SK-N-SH (cell line): ENCODE data around the gene PDE8A. TPM values are rescaled to one million over a fixed set of nuclear protein-coding genes. Genes with fewer than 3 reads are reported as not detected.

ENCODE experiments used
- CTCF ChIA-PET: fragments of 300-600, 350-600 bp; formaldehyde crosslinking; extraction: SDS; loops from one replicate; lab custom pipeline; 2021; lab: Yijun Ruan, JAX
- POLR2A ChIA-PET: fragments of 350-600 bp; sonication (Branson Sonifier 250); formaldehyde crosslinking; extraction: SDS; loops from one replicate; lab custom pipeline; 2020; ENCODE audit warnings: antibody characterized with exemption, inconsistent platforms; lab: Yijun Ruan, JAX
- DNase-seq: peaks from one replicate; pipeline ENCODE4 v3.0.0; 2012
- H2AFZ ChIP-seq: fragments of 200-600 bp; sonication (generic); 2 replicates; pipeline ENCODE4 v1.8.1; 2016; ENCODE audit warnings: antibody characterized with exemption, mild to moderate bottlenecking, low read depth
- H3F3A ChIP-seq: fragments of 200-600 bp; sonication (generic); replicated peaks from 2 replicates; pipeline ENCODE3; 2016; ENCODE audit warnings: antibody characterized with exemption, mild to moderate bottlenecking; ENCODE audit not compliant: insufficient read depth
- H3K27ac ChIP-seq, 2 experiments: fragments of 200-500 bp in 1 of 2; fragments of 200-600 bp in 1 of 2; sonication (Bioruptor generic) in 1 of 2; sonication (generic), shearing (Covaris generic) in 1 of 2; 2 replicates each; pipeline versions ENCODE4 v1.5.1 to v1.6.1; 2014 to 2016; ENCODE audit warnings: low read depth in 2 of 2, inconsistent platforms in 1 of 2, low read length in 1 of 2, mild to moderate bottlenecking in 1 of 2, mixed read lengths in 1 of 2
- H3K27me3 ChIP-seq: fragments of 200-600 bp; sonication (generic), shearing (Covaris generic); 2 replicates; pipeline ENCODE4 v1.6.1; 2016; ENCODE audit warnings: mixed run types; ENCODE audit not compliant: insufficient read depth
- H3K36me3 ChIP-seq, 2 experiments: fragments of 200-500 bp in 1 of 2; fragments of 200-600 bp in 1 of 2; sonication (Bioruptor generic) in 1 of 2; sonication (generic) in 1 of 2; replicated peaks in 1 of 2; 2 replicates each; pipeline versions ENCODE3 to v1.5.1; 2014 to 2016; ENCODE audit warnings: low read length in 1 of 2, mild to moderate bottlenecking in 1 of 2; ENCODE audit not compliant: insufficient read depth in 2 of 2, control insufficient read depth in 1 of 2
- H3K4me1 ChIP-seq, 2 experiments: fragments of 200-500 bp in 1 of 2; fragments of 200-600 bp in 1 of 2; sonication (Bioruptor generic) in 1 of 2; sonication (generic), shearing (Covaris generic) in 1 of 2; 2 replicates each; pipeline versions ENCODE4 v1.5.1 to v1.6.1; 2014 to 2016; ENCODE audit warnings: low read depth in 1 of 2, low read length in 1 of 2, mixed run types in 1 of 2; ENCODE audit not compliant: insufficient read depth in 2 of 2, control insufficient read depth in 1 of 2
- H3K4me2 ChIP-seq: fragments of 200-600 bp; sonication (generic), shearing (Covaris generic); 2 replicates; pipeline ENCODE4 v1.6.1; 2017; ENCODE audit warnings: mixed run types
- H3K4me3 ChIP-seq, 2 experiments: fragments of 200-500 bp in 1 of 2; fragments of 200-600 bp in 1 of 2; sonication (Bioruptor generic) in 1 of 2; sonication (generic), shearing (Covaris generic) in 1 of 2; 2 replicates each; pipeline versions ENCODE4 v1.5.1 to v1.8.1; 2014 to 2016; ENCODE audit warnings: low read depth in 2 of 2, inconsistent platforms in 1 of 2, low read length in 1 of 2, mild to moderate bottlenecking in 1 of 2, mixed read lengths in 1 of 2, moderate library complexity in 1 of 2
- H3K79me2 ChIP-seq: fragments of 200-600 bp; sonication (generic); 2 replicates; pipeline ENCODE4 v1.8.1; 2017; ENCODE audit warnings: mild to moderate bottlenecking; ENCODE audit not compliant: insufficient read depth
- H3K9ac ChIP-seq: fragments of 200-600 bp; sonication (generic); 2 replicates; pipeline ENCODE4 v1.6.1; 2017; ENCODE audit warnings: mixed run types
- H3K9me2 ChIP-seq: fragments of 200-600 bp; sonication (generic); 2 replicates; pipeline ENCODE4 v1.6.1; 2017; ENCODE audit warnings: mixed run types
- H3K9me3 ChIP-seq: fragments of 200-600 bp; sonication (generic); 2 replicates; pipeline ENCODE4 v1.6.1; 2017; ENCODE audit warnings: mixed run types, mild to moderate bottlenecking, moderate library complexity
- H4K20me1 ChIP-seq: fragments of 200-600 bp; sonication (generic); 2 replicates; pipeline ENCODE4 v1.6.1; 2017; ENCODE audit warnings: mild to moderate bottlenecking, mixed run types; ENCODE audit not compliant: insufficient read depth
- EP300 ChIP-seq, 2 experiments: IDR thresholded peaks; 2 replicates each; pipeline versions ENCODE4 v1.4.0 to v1.6.1; 2012; ENCODE audit warnings: borderline replicate concordance in 1 of 2, low read depth in 1 of 2, low read length in 1 of 2
- FOXJ3 ChIP-seq: sonication (generic); formaldehyde crosslinking; IDR thresholded peaks from 2 replicates; pipeline ENCODE4 v1.5.1; 2020; ENCODE audit warnings: mild to moderate bottlenecking, missing genetic modification reagents
- IRF3 ChIP-seq: fragments of 150-350 bp; IDR thresholded peaks from 2 replicates; pipeline ENCODE4 v1.6.1; 2016; ENCODE audit warnings: mild to moderate bottlenecking, low read depth, low read length
- MEF2A ChIP-seq: IDR thresholded peaks from 2 replicates; pipeline ENCODE4 v1.4.0; 2012; ENCODE audit warnings: low read depth, borderline replicate concordance
- NFIC ChIP-seq: IDR thresholded peaks from 2 replicates; pipeline ENCODE4 v1.4.0; 2012; ENCODE audit warnings: borderline replicate concordance
- NRF1 ChIP-seq: IDR thresholded peaks from 2 replicates; pipeline ENCODE4 v1.6.1; 2012; ENCODE audit warnings: low read depth, mild to moderate bottlenecking, low read length
- PBX3 ChIP-seq: IDR thresholded peaks from 2 replicates; pipeline ENCODE4; 2012
- POLR2AphosphoS5 ChIP-seq: IDR thresholded peaks from 2 replicates; pipeline ENCODE4 v1.6.1; 2012; ENCODE audit warnings: low read depth, low read length
- RCOR1 ChIP-seq: fragments of 150-350 bp; IDR thresholded peaks from 2 replicates; pipeline ENCODE4 v1.6.1; 2017; ENCODE audit warnings: antibody characterized with exemption, low read length
- RFX5 ChIP-seq: IDR thresholded peaks from 2 replicates; pipeline ENCODE4 v1.6.1; 2012; ENCODE audit warnings: mild to moderate bottlenecking, improper control_type of control experiment, low read length
- RXRA ChIP-seq: IDR thresholded peaks from 2 replicates; pipeline ENCODE4 v1.4.0; 2012; ENCODE audit warnings: low read depth, mild to moderate bottlenecking, borderline replicate concordance
- ZBTB33 ChIP-seq: IDR thresholded peaks from 2 replicates; pipeline ENCODE4 v1.4.0; 2012; ENCODE audit warnings: low read depth, borderline replicate concordance
- WGBS: methylation state at CpG from one replicate; pipeline ENCODE4 v1.1.6; 2017; ENCODE audit warnings: low lambda C conversion rate; 5-methylcytosine and 5-hydroxymethylcytosine counted together
- polyA plus RNA-seq, 3 experiments: library from polyadenylated mRNA; depleted of rRNA; stranded (reverse); fragments of >200 nt; gene quantifications; 2 replicates each; pipeline ENCODE4 v1.2.3, GENCODE V29; 2012
- TF ChIP-seq, protein P1 (sequence below): fragments of 200-600 bp; sonication (generic); IDR thresholded peaks from 2 replicates; pipeline ENCODE4 v1.6.1; 2017; ENCODE audit warnings: antibody characterized with exemption, mild to moderate bottlenecking, moderate library complexity
- TF ChIP-seq, protein P2 (sequence below): IDR thresholded peaks from 2 replicates; pipeline ENCODE4 v1.4.0; 2012; ENCODE audit warnings: low read depth, borderline replicate concordance

PDE8A gene
- polyA plus RNA-seq, 1 of the 3 experiments (the other 2 are of a cell fraction), result 13.4 TPM

DNA sequence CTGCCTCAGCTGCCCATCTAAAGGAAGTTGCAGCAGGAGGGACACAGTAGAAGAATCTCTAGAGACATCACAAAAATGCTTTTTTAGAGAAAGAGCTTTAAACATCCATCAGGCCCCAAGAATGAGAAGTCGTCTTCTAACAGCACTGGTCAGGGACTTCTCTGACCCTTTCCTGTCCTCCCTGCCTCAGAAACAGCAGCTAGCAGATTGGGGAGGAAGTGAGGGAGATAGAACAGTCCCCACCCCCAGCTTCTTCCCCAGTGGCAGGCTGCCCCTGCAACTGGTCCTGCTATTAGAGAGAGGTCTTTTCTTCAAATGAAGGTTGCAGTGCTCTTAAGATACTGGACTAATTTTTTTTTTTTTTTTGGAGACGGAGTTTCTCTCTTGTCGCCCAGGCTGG, 55.1 kb downstream of the PDE8A start:
- no peak for DNase-seq
- Histone ChIP-seq H2AFZ (no peak overlapping the region), H3K9me2 (no peaks in the 10 kb centered on the region), H3K27me3 (no peaks in the 10 kb centered on the region), H3K36me3 (no peaks in the 10 kb centered on the region), H3K27ac (no peak overlapping the region), H3K9me3 (no peaks in the 10 kb centered on the region), H4K20me1 (peaks cover 4% of the 10 kb centered on the region; the same call in 1 of the 2 replicates), H3K4me2 (no peak overlapping the region), H3K4me1 (peaks cover 2 to 10% of the 10 kb centered on the region in 2 experiments; a peak in 2 of 4 replicates), H3F3A (no peaks in the 10 kb centered on the region), H3K79me2 (peaks cover 80% of the 10 kb centered on the region), H3K4me3 (no peak overlapping the region), H3K9ac (no peak overlapping the region)
- CTCF ChIA-PET, result interaction anchor here (0.9 kb wide), 1 partner anchor 11 kb away, joined by 3 read pairs; no protein-coding TSS in a partner anchor
- no peak for TF ChIP-seq FOXJ3 (CRISPR knock-in tag)
- TF ChIP-seq PBX3, result no peak
- TF ChIP-seq ZBTB33, result no peak
- TF ChIP-seq MEF2A, result no peak
- no peak for TF ChIP-seq NRF1
- TF ChIP-seq, protein P1, sequence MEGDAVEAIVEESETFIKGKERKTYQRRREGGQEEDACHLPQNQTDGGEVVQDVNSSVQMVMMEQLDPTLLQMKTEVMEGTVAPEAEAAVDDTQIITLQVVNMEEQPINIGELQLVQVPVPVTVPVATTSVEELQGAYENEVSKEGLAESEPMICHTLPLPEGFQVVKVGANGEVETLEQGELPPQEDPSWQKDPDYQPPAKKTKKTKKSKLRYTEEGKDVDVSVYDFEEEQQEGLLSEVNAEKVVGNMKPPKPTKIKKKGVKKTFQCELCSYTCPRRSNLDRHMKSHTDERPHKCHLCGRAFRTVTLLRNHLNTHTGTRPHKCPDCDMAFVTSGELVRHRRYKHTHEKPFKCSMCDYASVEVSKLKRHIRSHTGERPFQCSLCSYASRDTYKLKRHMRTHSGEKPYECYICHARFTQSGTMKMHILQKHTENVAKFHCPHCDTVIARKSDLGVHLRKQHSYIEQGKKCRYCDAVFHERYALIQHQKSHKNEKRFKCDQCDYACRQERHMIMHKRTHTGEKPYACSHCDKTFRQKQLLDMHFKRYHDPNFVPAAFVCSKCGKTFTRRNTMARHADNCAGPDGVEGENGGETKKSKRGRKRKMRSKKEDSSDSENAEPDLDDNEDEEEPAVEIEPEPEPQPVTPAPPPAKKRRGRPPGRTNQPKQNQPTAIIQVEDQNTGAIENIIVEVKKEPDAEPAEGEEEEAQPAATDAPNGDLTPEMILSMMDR, result no peak
- TF ChIP-seq, protein P2, sequence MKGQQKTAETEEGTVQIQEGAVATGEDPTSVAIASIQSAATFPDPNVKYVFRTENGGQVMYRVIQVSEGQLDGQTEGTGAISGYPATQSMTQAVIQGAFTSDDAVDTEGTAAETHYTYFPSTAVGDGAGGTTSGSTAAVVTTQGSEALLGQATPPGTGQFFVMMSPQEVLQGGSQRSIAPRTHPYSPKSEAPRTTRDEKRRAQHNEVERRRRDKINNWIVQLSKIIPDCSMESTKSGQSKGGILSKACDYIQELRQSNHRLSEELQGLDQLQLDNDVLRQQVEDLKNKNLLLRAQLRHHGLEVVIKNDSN, result no peak
- TF ChIP-seq POLR2AphosphoS5, result no peak
- no peak for TF ChIP-seq RCOR1
- TF ChIP-seq RFX5, result no peak
- POLR2A ChIA-PET, result no interaction called here
- WGBS, result 76% methylated on average over 3 of the region's 3 CpGs

DNA sequence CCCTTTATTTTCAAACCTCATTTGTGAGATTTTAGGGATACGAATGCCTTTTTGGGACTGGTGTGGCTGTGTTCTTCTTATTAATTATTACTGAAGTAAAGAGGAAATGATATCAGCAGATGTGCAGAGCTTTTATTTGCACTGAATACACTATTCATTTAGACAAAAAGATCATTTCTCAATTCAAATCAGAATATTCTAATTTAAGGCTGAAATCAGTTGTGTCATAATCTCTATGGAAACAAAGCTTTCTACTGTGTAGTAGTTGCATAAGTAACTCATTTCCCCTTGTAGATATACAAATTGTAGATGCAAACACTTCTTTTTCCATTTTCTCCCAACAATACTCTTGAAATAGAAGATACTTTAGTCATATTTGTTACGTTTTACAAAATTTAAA, 56.0 kb downstream of the PDE8A start:
- ChIA-PET CTCF (interaction anchor here (0.9 to 1.0 kb wide), 2 partner anchors 13 to 37 kb away, joined by 3 read pairs; no protein-coding TSS in a partner anchor), POLR2A (no interaction called here)
- Histone ChIP-seq H3K27me3 (no peaks in the 10 kb centered on the region), H3K9me3 (no peaks in the 10 kb centered on the region), H3K4me2 (no peak overlapping the region), H2AFZ (no peak overlapping the region), H4K20me1 (peaks cover 4% of the 10 kb centered on the region; the same call in 1 of the 2 replicates), H3F3A (no peaks in the 10 kb centered on the region), H3K4me3 (no peak overlapping the region), H3K79me2 (peaks cover 80% of the 10 kb centered on the region), H3K4me1 (peaks cover 0 to 7% of the 10 kb centered on the region in 2 experiments; a peak in 2 of 4 replicates), H3K36me3 (no peaks in the 10 kb centered on the region), H3K9me2 (no peaks in the 10 kb centered on the region), H3K27ac (no peak overlapping the region), H3K9ac (no peak overlapping the region)
- 94% methylated on average over 2 of the region's 2 CpGs for whole genome bisulfite sequencing
- DNase-seq, result no peak
- no peak for TF ChIP-seq IRF3
- no peak for TF ChIP-seq RXRA
- no peak for TF ChIP-seq EP300 (IDR thresholded peaks at IDR 0.05; ENCODE audit: borderline replicate concordance in 1 of 2, low read depth in 1 of 2, low read length in 1 of 2)
- no peak for TF ChIP-seq NFIC
- TF ChIP-seq POLR2AphosphoS5, result no peak
